Measurements from ENCODE around the gene TBC1D5. TPM values are rescaled to one million over a fixed set of nuclear protein-coding genes. Genes with fewer than 3 reads are reported as not detected.

TBC1D5 gene
- polyA plus RNA-seq, 2 of the 4 experiments (the other 2 are of a cell fraction) = 36.7 to 72.2 TPM

DNA sequence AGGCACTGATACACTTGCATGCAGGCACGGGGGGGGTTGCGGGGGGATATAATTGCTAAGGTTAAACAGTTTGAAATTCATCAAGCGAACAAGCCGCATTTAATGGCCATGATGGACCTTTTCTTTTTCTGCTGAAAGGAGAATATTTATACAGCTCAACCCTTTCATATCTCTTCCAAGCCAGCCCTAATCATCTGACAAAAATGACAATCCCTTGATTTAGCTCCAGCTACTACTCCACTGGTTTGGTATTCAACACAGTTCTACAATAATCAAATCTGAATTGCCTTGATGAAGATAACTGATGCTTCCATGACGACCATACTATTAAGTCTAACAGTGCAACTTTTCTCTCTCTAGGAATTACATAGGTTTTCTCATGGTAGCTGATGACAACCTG lies 482.7 kb downstream of the TBC1D5 start:
- Histone ChIP-seq H3K4me1 (no peaks in the 10 kb centered on the region), H3K27ac (no peak overlapping the region), H3K4me3 (no peak overlapping the region), H3K4me2 (no peak overlapping the region), H3K9me3 (no peaks in the 10 kb centered on the region)
- DNase-seq (ENCODE audit: low read depth in 1 of 2, low spot score in 1 of 2) (no peak), FAIRE-seq (no peak), ATAC-seq (no peak)
- WGBS (ENCODE audit: missing lambda C conversion rate) = 76% methylated on average over 5 of the region's 5 CpGs
- no peak for TF ChIP-seq POLR2A (IDR thresholded peaks at IDR 0.05; ENCODE audit: low read length)
- no peak for TF ChIP-seq HOXA7 (CRISPR knock-in tag; IDR thresholded peaks at IDR 0.05)
- no peak for TF ChIP-seq CHD4 (IDR thresholded peaks at IDR 0.05; ENCODE audit: borderline replicate concordance)
- TF ChIP-seq NPAS2 (CRISPR knock-in tag; IDR thresholded peaks at IDR 0.05; ENCODE audit: borderline replicate concordance) = no peak
- TF ChIP-seq REST (IDR thresholded peaks at IDR 0.05) = no peak
- TF ChIP-seq ZC3H11A (IDR thresholded peaks at IDR 0.05) = no peak
- no peak for TF ChIP-seq EHF (CRISPR knock-in tag; IDR thresholded peaks at IDR 0.05)
- no peak for TF ChIP-seq PHF8 (IDR thresholded peaks at IDR 0.05; ENCODE audit: borderline replicate concordance, low read depth)
- no peak for TF ChIP-seq HES2 (IDR thresholded peaks at IDR 0.05)
- no peak for TF ChIP-seq HEYL (CRISPR knock-in tag; IDR thresholded peaks at IDR 0.05)
- TF ChIP-seq, protein P1, sequence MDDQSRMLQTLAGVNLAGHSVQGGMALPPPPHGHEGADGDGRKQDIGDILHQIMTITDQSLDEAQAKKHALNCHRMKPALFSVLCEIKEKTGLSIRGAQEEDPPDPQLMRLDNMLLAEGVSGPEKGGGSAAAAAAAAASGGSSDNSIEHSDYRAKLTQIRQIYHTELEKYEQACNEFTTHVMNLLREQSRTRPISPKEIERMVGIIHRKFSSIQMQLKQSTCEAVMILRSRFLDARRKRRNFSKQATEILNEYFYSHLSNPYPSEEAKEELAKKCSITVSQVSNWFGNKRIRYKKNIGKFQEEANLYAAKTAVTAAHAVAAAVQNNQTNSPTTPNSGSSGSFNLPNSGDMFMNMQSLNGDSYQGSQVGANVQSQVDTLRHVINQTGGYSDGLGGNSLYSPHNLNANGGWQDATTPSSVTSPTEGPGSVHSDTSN (IDR thresholded peaks at IDR 0.05) = no peak
- no peak for TF ChIP-seq CHD2 (IDR thresholded peaks at IDR 0.05; ENCODE audit: low read length, partially characterized antibody)
- TF ChIP-seq E2F6 (IDR thresholded peaks at IDR 0.05; ENCODE audit: borderline replicate concordance, low read depth) = no peak
- no peak for TF ChIP-seq ESRRA (IDR thresholded peaks at IDR 0.05; ENCODE audit: borderline replicate concordance, low read length)
- TF ChIP-seq SREBF2 (IDR thresholded peaks at IDR 0.05) = no peak
- TF ChIP-seq CBX2 (IDR thresholded peaks at IDR 0.05; ENCODE audit: borderline replicate concordance, low read depth) = no peak
- no peak for TF ChIP-seq ZSCAN20 (CRISPR knock-in tag; IDR thresholded peaks at IDR 0.05)
- no peak for TF ChIP-seq SMC3 (IDR thresholded peaks at IDR 0.05)
- no peak for TF ChIP-seq BHLHE40 (IDR thresholded peaks at IDR 0.05; ENCODE audit: low read depth, low read length)
- no peak for TF ChIP-seq EP300 (IDR thresholded peaks at IDR 0.05)
- POLR2A ChIA-PET = no interaction called here
- CTCF ChIA-PET = interaction anchor here (0.8 to 1.4 kb wide), 6 partner anchors 9 to 582 kb away, joined by 3 to 6 read pairs (median 4); no protein-coding TSS in a partner anchor

DNA sequence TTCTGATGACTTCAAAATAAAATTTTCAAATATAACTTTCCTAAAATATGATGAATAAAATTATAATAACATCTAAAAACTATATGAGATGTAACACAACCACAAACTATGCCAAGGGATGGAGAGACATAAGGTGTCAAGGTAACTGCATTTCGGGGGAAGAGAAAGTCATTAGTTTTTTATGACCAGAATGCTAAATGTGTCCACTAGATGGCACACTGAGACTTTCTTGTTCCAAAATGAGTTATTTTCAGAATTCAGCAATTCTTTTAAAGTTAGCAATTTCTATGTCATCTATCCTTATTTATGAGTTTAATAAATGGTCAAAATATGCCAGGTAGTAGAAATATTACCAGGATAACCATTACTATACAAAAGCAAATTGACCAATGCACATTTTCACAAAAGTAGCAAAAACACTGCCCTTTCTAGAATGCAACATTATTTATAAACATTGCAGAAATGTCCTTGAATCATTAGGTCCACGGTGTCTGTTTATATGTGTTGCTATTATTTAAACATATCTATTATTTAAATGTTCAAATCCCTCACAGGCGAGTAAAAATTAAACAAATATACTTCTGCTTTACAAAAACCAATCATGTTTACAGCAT lies 483.5 kb downstream of the TBC1D5 start:
- WGBS (ENCODE audit: missing lambda C conversion rate) = 24% methylated on average over 3 of the region's 3 CpGs
- CTCF ChIA-PET = interaction anchor here (1.2 to 2.1 kb wide), 6 partner anchors 11 to 582 kb away, joined by 3 to 6 read pairs (median 4); no protein-coding TSS in a partner anchor
- ATAC-seq = no peak
- FAIRE-seq = peak; percentile 73
- POLR2A ChIA-PET = no interaction called here
- Histone ChIP-seq H3K27ac (no peak overlapping the region), H3K4me3 (no peak overlapping the region), H3K4me1 (no peaks in the 10 kb centered on the region), H3K9me3 (no peaks in the 10 kb centered on the region), H3K4me2 (no peak overlapping the region)
- peak; percentile 28 to 45 for DNase-seq (ENCODE audit: low read depth in 1 of 2, low spot score in 1 of 2)
- TF ChIP-seq KDM5A (IDR thresholded peaks at IDR 0.05) = 0 out of 2 replicates have a peak, but pooled peaks have one; percentile 23
- TF ChIP-seq EHMT2 (IDR thresholded peaks at IDR 0.05; ENCODE audit: low read depth) = no peak
- peak; percentile 75 for TF ChIP-seq SMC3 (IDR thresholded peaks at IDR 0.05)
- no peak for TF ChIP-seq TFCP2L1 (CRISPR knock-in tag; IDR thresholded peaks at IDR 0.05)
- peak; percentile 75 to 78 for TF ChIP-seq RAD21 (conservative IDR thresholded peaks at IDR 0.05 in 1 of 2, IDR thresholded peaks at IDR 0.05 in 1 of 2)
- peak; percentile 49 for TF ChIP-seq MAFK (IDR thresholded peaks at IDR 0.05; ENCODE audit: partially characterized antibody)
- TF ChIP-seq CTCF (IDR thresholded peaks at IDR 0.05) = peak; percentile 83
- no peak for TF ChIP-seq JUN (IDR thresholded peaks at IDR 0.05)
- TF ChIP-seq CBX2 (IDR thresholded peaks at IDR 0.05; ENCODE audit: borderline replicate concordance, low read depth) = no peak

Data from A549 (cell line).